Activated gamma-delta T cell (primary cell): ENCODE data around the gene SPTLC2.

Source experiments
- DNase-seq: peaks from one replicate; lab custom pipeline; 2025; lab: John Stamatoyannopoulos, UW

Gene SPTLC2

DNA sequence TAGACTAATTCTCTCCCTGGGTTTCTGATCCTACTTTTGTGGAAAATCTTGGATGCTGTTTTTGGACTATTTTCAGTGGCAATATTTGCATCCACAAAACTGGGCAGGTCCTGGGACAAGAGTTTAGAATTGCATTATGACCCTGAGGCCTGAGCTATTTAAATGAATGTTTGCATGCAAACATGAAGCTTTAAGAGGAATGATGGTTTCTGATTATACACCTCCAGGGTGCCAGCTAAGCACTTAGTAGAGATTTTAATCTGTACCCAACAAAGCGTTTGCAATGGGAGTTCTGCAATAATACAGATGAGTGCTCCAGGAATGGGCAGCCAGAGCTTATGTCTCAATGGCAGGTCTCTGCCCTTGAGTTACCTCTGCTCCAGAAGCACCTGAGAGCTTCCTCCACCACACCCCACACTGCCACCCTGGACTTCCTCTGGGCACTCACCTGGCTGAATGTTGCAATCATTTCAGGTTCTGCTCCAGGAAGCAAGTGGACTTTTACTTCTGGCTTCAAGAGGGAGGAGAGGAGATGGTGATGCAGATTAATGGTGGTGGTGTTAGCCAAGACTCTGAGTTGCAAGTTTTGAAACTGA lies 6.0 kb upstream of the SPTLC2 start:
- no peak for DNase-seq

DNA sequence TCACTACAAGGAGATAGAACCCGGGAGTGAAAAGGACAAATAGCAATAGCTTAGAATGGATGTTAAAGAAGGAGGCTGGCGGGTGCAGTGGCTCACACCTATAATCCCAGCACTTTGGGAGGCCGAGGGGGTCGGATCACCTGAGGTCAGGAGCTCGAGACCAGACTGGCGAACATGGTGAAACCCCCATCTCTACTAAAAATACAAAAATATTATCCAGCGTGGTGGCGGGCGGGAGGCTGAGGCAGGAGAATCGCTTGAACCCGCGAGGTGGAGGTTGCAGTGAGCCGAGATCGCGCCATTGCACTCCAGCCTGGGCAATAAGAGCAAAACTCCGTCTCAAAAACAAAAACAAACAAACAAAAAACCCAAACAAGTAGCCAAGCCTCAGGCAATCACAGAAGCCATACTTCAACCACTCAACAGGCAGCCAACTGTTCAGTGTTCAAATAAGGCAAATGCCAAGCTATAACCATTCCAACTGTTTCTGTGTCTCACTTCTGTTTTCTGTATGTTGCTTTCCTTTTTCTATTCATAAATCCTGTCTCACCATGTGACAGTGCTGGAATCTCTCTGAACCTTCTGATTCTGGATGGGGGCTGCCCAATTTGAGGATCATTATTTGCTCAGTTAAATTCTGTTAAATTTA lies 3.9 kb upstream of the SPTLC2 start:
- DNase-seq, result no peak

DNA sequence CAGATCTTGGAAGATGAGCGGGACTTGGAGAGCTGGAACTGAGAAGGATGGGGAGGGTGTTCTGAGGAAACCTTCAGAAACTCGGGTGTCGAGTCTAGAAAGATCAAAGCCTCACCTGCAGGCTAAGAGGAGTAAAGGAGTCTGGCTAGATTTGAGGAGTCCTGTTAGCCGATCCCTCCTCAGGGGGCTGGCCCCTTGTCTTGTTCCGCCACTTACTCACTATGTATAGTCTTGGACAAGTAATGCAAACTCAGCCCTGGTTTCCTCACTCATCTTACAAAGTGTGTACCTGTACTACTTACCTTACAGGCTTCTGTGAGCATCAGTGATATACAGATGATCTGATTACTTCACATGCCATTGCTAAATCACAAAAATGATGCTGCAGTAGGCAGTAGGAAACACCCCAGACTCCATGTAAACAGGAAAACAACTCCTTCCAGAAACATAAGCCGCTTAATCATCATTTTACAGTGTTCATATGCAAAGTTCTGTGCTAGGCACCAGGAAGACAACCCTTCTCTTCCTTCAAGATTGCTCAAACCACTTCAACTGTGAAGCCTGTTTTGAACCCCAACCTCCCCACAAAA lies 2.0 kb upstream of the SPTLC2 start:
- DNase-seq, result no peak

DNA sequence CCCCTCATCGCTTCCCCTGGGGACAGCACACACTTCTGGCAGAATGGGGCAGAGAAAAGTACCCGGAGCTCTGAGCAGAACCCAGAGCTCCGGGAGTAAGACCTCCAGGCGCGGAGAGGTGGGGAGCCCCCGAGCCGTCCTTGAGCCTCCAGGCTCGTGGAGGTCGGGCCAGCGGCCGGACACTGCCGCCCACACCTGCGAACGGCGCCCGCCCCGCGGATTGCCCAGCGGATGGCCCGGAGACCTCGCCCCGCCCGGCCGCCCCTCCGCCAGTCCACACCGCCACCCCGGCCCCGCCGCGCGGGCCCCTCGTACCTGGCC lies 344 bp downstream of the SPTLC2 start:
- DNase-seq, result no peak

DNA sequence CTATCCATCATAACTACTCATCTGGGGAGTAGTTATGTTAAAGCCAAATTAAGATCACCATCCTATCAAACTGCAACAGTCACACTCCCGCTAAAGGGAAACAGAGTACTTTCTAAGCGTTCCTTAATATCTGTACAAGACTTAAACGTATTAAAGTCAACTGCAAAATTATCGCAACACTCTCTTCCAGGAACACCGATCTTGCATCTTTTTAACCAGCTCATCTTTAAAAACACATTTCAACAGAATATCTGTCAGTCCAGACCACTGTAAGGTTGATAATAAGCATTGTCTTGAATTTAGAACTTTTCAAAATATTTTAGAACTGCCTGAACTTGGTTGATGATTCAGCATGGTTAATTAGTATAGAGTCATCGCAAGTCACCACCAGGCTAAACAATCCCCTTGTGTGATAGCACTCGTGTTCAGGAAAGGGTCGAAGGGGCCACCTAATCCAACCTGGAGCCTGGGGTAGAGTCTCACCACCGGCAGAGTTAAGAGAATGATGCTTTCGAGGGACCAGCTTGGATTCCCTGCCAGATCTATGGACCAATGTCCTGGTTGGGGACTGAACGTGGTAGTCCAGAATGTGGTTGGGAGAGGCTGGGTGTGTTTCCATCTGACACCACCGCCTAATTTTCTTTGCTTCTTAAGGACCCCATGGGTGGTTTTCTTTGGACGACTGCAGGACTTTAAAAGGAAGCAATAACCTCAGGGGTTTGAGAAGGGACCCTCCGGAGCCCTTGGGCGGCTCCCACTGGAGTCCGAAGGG lies 890 bp downstream of the SPTLC2 start:
- DNase-seq, result no peak

DNA sequence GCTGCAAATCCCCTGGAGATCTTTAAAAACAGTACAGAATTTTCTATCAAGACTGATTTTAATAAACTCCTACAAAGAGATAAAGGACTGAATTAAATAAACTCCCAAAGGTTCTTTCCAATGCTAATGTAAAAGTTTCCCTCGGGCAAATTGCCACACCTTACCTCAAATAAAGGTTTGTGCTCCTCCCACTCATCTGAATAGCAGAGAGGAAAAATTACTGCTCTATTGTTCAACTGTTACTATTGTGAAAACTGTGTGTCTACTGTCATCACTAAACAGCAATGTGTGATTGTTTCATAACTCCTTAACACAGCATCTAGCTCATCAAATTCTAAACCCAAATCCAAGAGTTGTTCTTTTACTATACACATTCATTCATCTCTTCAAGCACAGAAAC lies 3.2 kb downstream of the SPTLC2 start:
- DNase-seq, result no peak

DNA sequence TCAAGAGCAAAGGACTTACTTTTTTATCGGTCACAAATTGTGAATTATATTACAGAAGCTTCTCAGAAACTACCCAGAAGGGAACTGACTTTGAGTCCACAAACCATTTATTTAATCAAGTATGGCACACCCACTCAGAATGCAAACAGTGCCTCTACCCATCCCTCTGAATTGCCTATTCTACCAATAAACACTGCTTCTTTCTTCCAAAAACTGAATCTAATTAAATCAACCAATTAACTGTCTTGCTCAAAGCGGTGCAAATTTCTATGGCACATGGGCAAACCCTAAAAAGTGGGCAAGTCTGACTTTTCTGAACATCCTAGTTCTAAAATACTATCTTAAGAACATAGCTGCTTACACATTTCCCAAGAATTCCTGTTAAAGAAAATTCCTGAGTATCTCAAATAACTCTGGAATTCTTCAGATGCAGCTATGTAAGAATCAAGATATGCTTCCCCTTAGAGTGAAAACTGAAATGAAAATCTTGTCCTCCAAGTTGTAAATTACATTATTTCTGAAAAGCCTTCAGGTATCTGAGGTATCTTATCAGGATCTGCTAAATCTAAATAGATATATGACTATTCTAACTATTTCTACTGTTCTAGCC lies 4.3 kb downstream of the SPTLC2 start:
- DNase-seq, result no peak

DNA sequence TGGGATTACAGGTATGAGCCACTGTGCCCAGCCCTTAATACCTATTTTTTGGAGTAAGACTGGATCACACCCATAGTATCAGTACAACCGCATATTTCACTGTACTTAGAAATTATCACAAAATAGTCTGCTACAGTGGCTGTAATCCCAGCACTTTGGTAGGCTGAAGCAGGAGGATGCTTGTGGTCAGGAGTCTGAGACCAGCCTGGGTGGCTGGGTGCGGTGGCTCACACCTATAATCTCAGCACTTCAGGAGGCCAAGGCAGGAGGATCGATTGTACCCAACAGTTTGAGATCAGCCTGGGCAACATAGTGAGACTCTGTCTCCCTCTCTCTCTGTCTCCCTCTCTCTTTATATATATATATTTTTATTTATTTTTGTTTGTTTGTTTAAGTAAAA lies 5.9 kb downstream of the SPTLC2 start:
- DNase-seq, result no peak

DNA sequence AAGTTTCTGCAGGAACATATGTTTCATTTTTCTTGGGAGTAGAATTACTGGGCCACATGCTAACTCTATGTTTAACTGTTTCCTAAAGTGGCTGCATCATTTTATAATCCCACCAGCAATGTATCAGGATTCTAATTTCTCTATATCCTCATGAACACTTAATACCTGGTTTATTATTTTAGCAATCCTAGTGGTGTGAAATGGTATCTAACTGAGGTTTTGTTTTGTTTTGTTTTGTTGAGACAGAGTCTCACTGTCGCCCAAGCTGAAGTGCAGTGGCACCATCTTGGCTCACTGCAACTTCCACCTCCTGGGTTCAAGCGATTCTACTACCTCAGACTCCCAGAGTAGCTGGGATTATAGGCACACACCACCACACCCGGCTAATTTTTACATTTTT lies 6.5 kb downstream of the SPTLC2 start:
- no peak for DNase-seq

DNA sequence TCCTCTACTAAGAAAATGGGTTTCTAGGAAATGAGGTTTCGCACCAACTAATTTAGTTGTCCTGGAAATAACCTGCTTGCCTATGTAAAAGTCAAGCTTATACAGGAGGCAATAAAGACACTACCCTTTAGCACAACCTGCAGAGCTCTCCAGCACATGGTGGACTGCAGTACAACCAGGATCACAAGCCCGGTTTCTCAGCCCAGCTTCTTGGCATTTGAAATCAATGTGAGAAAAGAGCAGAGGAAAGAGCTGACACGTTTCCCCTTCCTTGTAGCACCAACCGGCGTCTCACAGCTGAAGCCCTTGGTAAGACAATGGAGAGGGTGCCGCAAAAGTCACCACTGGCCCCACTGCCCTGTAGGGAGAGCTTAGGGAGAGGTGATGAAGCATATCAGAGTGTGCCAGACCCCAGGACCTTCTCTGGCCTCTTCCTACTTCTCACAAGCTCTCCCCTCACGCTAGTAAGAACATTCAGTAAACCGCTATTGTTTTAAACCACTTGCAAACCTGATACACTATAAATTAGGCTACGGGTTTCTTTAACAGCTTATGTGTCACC lies 8.6 kb downstream of the SPTLC2 start:
- DNase-seq, result no peak

DNA sequence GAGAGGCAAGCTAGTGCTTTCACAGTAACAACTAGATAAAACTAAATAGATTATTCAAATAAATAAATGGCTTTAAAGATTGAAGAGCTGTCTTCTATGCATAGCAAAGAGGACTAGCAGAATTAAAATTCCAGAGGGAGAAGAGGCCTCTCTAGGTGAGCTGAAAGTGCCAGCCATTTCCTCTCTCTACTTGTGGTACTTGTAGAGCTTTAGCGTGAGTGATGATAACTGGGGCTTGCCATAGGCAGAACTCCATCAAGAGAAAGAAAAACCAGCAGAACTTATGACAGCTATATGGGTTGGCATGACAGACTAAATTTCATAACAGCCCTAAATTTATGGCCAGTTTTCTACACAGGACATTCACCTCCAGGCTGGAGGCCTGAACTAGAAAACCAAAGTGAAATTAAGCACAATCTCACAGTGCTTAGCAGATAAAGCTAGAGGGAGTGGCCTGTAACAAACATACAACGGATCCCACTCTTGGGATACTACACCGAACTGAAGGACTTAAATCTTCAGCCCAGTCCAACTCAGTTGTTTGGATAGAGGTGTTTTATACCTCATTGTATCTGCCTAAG lies 11.0 kb downstream of the SPTLC2 start:
- no peak for DNase-seq

DNA sequence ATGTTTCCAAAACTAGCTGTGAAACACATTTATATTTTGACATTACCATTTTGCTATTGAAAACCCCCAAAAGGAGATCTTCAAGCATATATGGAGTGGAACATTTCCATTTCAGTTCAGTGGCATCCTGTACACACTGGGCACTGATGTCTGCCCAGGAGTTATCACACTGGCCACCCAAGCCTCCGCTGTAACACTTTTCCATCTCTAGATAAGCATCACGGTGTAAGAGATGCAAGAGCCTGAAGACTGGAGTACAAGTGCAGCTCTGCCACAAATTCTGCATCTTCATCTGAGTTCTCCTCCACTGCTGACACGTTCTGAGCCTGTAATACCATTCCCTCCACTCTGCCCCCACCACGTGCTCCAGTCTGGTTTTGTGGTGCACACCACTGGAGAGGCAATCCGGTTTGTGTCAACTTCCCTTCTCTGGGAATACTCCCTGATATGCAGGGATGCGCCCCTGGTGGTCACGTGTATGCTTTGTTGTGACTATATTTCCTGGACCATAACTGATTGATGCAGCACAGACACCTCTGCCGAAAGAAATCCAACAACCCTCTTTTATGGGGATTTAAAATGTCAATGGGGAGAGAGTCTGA lies 12.7 kb downstream of the SPTLC2 start:
- DNase-seq, result no peak

DNA sequence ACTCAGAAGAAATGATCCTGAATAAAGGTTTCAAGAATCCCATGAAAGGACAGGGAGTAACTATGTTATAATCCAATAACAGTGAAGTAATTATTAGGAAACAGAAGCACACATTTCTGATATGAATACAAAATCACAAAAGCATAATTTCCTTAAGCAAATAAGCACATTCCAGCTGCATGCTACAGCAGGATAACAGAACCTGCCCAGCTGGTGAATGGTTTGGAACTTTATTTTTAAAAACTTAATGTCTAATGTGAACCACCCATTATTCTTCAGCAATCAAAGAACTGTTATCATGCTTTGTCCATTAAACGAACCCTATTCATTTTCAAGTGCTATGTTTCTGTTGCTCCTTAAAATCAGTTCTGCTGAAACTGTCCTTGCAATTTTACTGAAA lies 13.4 kb downstream of the SPTLC2 start:
- DNase-seq, result no peak

DNA sequence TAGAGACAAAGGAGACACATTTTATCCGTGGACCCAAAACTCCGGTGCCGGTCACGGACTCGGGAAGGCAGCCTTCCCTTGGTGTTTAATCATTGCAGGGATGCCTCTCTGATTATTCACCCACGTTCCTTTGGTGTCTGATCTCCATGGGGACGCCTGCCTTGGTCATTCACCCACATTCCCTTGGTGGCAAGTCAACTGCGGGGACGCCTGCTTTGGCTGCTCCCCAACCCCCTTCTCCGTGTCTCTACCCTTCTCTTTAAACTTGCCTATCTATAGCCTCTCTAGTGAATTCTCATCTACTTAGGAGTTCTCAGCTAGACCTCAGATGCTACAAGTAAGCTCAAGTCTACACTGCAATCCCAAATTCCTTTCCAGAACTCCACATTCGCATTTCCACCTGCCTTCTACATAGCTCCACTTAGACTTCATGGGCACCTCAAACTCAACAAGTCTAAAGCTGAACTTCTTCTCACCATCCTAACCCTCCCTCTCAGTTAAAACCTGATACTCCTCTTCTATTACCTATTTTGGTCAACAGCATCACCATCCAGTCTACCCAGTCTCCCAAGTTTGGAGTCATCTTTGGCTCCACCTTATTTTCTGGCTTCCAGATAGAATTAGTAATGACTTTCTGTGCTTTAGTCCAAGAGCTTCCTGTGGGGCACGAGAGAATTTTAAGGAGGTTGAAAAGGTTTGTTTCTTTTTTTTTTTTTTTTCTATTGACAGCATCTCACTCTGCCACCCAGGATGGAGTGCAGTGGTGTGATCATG lies 14.4 kb downstream of the SPTLC2 start:
- DNase-seq, result no peak

DNA sequence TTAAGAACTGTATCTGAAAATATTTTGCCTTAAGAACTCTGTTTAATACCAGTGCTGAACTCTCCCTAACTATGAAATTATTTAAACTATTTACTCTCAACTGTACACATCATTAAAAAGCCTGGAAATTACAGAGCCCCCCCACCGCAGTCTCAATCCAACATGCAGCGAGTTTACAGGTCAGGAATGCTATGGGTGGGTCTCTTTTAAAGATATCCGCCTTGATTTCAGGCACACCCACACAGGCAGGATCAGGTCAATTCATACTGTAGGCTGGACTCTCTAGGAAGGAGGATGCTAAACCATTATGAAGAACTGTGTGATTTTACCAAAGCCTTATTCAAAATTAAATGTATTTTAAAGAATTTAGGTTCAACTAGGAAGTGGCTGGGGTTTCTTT lies 16.5 kb downstream of the SPTLC2 start:
- DNase-seq, result no peak

DNA sequence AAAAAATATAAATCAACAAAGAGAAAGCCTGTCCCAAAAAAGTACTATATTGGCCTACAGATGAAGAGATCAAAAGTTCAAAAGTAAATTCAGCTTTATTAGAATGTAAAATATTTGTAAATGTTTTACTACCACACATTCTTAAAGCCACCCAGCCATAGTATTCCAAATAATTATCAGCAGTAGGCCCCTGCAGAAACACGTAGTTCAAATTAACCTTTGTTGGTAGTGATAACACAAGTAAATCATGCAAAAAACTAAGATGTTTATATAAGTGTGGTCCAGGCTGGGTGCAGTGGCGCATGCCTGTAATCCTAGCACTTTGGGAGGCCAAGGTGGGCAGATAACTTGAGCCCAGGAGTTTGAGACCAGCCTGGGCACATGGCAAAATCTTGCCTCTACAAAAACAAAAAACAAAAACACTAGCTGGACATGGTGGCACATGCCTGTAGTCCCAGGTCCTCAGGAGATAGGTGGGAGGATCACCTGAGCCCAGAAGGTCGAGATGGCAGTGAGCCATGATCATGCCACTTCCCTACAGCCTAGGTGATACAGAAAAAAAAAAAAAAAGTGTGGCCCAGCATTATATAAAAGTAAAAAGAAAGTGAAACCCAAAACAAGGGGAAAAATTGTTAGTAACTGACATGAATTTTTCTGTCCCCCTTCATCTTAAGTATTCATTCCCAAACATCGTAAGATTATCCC lies 17.9 kb downstream of the SPTLC2 start:
- no peak for DNase-seq

DNA sequence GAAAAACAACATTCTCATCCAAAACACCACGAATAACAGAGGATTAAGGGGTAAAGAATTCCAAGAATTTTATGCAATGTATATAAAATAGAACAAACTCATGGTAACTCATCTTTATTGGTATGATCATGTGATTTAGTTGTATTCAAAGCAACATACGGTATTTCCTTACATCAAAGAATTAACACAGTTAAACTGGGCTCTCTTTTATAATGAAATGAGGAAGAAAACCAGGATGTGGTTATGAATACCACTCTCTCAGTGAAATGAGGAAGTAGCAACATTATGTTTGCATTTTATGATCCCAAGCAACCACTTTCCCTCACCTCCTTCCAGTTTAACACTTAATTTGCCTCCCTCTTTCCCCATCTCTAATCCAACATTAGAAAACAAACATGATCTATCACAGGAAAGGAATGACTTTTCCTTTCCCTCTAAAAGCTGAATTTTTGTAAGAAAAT lies 22.9 kb downstream of the SPTLC2 start:
- no peak for DNase-seq

DNA sequence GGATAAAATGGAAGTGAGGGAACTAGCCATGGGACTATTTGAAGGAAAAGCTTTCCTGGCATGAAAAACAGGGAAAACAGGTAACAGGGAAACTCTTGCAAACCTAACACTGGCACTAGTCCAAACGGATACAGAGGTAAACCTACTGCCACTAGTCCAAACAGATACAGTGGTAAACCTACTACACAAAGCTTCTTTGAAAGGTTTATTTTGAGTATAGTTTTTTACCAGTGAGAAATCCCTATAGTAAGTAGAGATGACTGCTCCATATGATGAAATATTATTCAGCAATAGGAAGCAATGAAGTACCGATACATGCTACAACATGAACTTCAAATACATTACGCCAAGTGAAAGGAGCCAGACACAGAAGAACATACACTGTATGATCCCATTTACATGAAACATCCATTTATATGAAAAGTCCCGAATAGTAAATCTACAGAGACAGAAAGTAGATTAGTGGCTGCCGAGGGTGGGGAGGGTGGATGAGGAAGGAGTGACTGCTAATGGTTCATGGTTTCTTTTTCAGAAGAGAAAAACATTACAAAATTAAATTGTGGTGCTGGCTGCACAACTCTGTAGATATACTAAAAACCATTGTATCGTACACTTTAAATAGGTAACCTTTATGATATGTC lies 25.5 kb downstream of the SPTLC2 start:
- DNase-seq, result no peak

DNA sequence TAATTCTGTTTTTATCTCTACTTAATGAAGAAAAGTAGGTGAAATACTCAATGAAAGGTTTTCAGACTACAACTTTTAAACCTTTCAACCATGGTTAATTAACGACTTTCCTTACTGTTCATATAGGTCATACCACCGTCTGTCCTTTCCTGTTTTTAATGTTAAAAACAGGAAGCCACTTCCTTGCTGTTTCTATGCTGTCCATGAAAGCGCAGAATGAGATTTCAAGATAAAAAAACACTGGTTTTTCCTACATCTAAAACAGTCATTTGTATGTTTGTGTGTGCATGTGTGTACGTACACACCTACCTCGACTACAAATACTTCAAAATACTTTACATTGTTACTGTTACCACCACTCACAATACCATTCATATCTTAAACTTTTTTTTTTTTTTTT lies 27.3 kb downstream of the SPTLC2 start:
- no peak for DNase-seq
